ENCODE data around the gene CILP2.

Gene CILP2

GRCh38 chr19:19563348-19563848, 25.3 kb downstream of the CILP2 start:
- DNase-seq (ENCODE audit: low read depth in 2 of 2, low spot score in 1 of 2) = no peak

GRCh38 chr19:19566306-19566705, 28.2 kb downstream of the CILP2 start:
- no peak for DNase-seq (ENCODE audit: low read depth in 2 of 2, low spot score in 1 of 2)

- no peak for DNase-seq (ENCODE audit: low read depth in 2 of 2, low spot score in 1 of 2)
Observed at GRCh38 chr19:19567391-19567790, 29.3 kb downstream of the CILP2 start.

GRCh38 chr19:19568802-19569756, 31.0 kb downstream of the CILP2 start:
- no peak for DNase-seq (ENCODE audit: low read depth in 2 of 2, low spot score in 1 of 2)

GRCh38 chr19:19570571-19570970, 32.5 kb downstream of the CILP2 start:
- no peak for DNase-seq (ENCODE audit: low read depth in 2 of 2, low spot score in 1 of 2)

- DNase-seq (ENCODE audit: low read depth in 2 of 2, low spot score in 1 of 2) = no peak
Observed at GRCh38 chr19:19571071-19571786, 33.2 kb downstream of the CILP2 start.

- no peak for DNase-seq (ENCODE audit: low read depth in 2 of 2, low spot score in 1 of 2)
Observed at GRCh38 chr19:19575411-19575810, 37.3 kb downstream of the CILP2 start.

GRCh38 chr19:19578252-19578651, 40.2 kb downstream of the CILP2 start:
- no peak for DNase-seq (ENCODE audit: low read depth in 2 of 2, low spot score in 1 of 2)

- DNase-seq (ENCODE audit: low read depth in 2 of 2, low spot score in 1 of 2) = no peak
Observed at GRCh38 chr19:19579533-19580361, 41.7 kb downstream of the CILP2 start.

- no peak for DNase-seq (ENCODE audit: low read depth in 2 of 2, low spot score in 1 of 2)
Observed at GRCh38 chr19:19580418-19580817, 42.4 kb downstream of the CILP2 start.

GRCh38 chr19:19581391-19581790, 43.3 kb downstream of the CILP2 start:
- no peak for DNase-seq (ENCODE audit: low read depth in 2 of 2, low spot score in 1 of 2)

GRCh38 chr19:19582471-19582870, 44.4 kb downstream of the CILP2 start:
- DNase-seq (ENCODE audit: low read depth in 2 of 2, low spot score in 1 of 2) = no peak

GRCh38 chr19:19584356-19584755, 46.3 kb downstream of the CILP2 start:
- DNase-seq (ENCODE audit: low read depth in 2 of 2, low spot score in 1 of 2) = no peak

- DNase-seq (ENCODE audit: low read depth in 2 of 2, low spot score in 1 of 2) = no peak
Observed at GRCh38 chr19:19587771-19588170, 49.7 kb downstream of the CILP2 start.

GRCh38 chr19:19588546-19588945, 50.5 kb downstream of the CILP2 start:
- DNase-seq (ENCODE audit: low read depth in 2 of 2, low spot score in 1 of 2) = no peak

- peak in 1 of 2 donors; percentile 46 for DNase-seq (ENCODE audit: low read depth in 2 of 2, low spot score in 1 of 2)
Observed at GRCh38 chr19:19591133-19591825, 53.2 kb downstream of the CILP2 start.

- DNase-seq (ENCODE audit: low read depth in 2 of 2, low spot score in 1 of 2) = no peak
Observed at GRCh38 chr19:19592690-19593089, 54.6 kb downstream of the CILP2 start.

GRCh38 chr19:19594381-19594780, 56.3 kb downstream of the CILP2 start:
- no peak for DNase-seq (ENCODE audit: low read depth in 2 of 2, low spot score in 1 of 2)

GRCh38 chr19:19595171-19595701, 57.2 kb downstream of the CILP2 start:
- DNase-seq (ENCODE audit: low read depth in 2 of 2, low spot score in 1 of 2) = no peak

Measured in stimulated activated CD8-positive, alpha-beta memory T cell treated with anti-CD3 and anti-CD28 coated beads, Interleukin-4, amount 100 ng/mL, for 4 hours (primary cell).